HepG2 (cell line): ENCODE measurements around the gene PTPN22. TPM values are rescaled to one million over a fixed set of nuclear protein-coding genes. Genes with fewer than 3 reads are reported as not detected.

Source experiments
- ATAC-seq: fragments of 200-7000 bp; cut with Tn5 transposase; 3 replicates; pipeline ENCODE4 v1.9.1; 2020; ENCODE audit warnings: mild to moderate bottlenecking, moderate library complexity
- BruUV-seq: library from RNA; stranded (reverse); fragments of 400-500 nt; replicated peaks from 2 replicates; lab custom pipeline; 2021; lab: Mats Ljungman, UMichigan
- CTCF ChIA-PET: fragments of 300-600 bp; formaldehyde crosslinking; extraction: SDS; loops from one replicate; lab custom pipeline; 2021; ENCODE audit warnings: low total read pairs, inconsistent platforms, low intra/inter-chr PET ratio; lab: Yijun Ruan, JAX
- POLR2A ChIA-PET: fragments of 350-600 bp; sonication (Branson Sonifier 250); formaldehyde crosslinking; loops from one replicate; lab custom pipeline; 2020; ENCODE audit warnings: antibody characterized with exemption, inconsistent platforms; lab: Yijun Ruan, JAX
- DNase-seq: peaks from one replicate; pipeline ENCODE4 v3.0.0-alpha.2; 2015; ENCODE audit warnings: low spot score
- FAIRE-seq: peaks from 3 replicates; lab custom pipeline; 2011; peaks lifted over from hg19 to GRCh38; lab: Jason Lieb, UNC
- H2AFZ ChIP-seq: one replicate; pipeline ENCODE4 v1.6.1; 2011; ENCODE audit warnings: low read length, inconsistent platforms
- H3K27ac ChIP-seq: fragments of 300-600 bp; 3 replicates; pipeline ENCODE4 v1.8.0; 2011; ENCODE audit warnings: mixed run types, mild to moderate bottlenecking, mixed read lengths, low read length, inconsistent platforms; ENCODE audit not compliant: insufficient read depth; ENCODE audit errors: extremely low read length
- H3K27me3 ChIP-seq, 2 experiments: fragments of 200-600 bp in 1 of 2; 2 replicates in 1 of 2; 3 replicates in 1 of 2; pipeline versions ENCODE4 v1.6.0 to v1.8.0; 2011; ENCODE audit warnings: low read length in 2 of 2, mild to moderate bottlenecking in 2 of 2, moderate library complexity in 2 of 2, inconsistent platforms in 1 of 2; ENCODE audit not compliant: insufficient read depth in 2 of 2, control insufficient read depth in 1 of 2
- H3K36me3 ChIP-seq, 2 experiments: fragments of 200-600 bp in 1 of 2; replicated peaks in 1 of 2; 2 replicates in 1 of 2; 3 replicates in 1 of 2; pipeline versions ENCODE4 v1.5.1 to v1.8.0; 2011; ENCODE audit warnings: low read length in 2 of 2, inconsistent platforms in 1 of 2; ENCODE audit not compliant: insufficient read depth in 2 of 2, control insufficient read depth in 1 of 2
- H3K4me1 ChIP-seq: 2 replicates; pipeline ENCODE4 v1.5.1; 2012; ENCODE audit warnings: low read length, inconsistent platforms; ENCODE audit not compliant: insufficient read depth
- H3K4me2 ChIP-seq: 2 replicates; pipeline ENCODE4 v1.6.0; 2011; ENCODE audit warnings: low read depth, low read length, inconsistent platforms
- H3K4me3 ChIP-seq, 3 experiments: fragments of 200-600 bp in 1 of 3; sonication (generic), shearing (Covaris generic) in 1 of 3; replicated peaks in 1 of 3; 2 replicates each; pipeline ENCODE4 v1.5.1; 2011 to 2016; ENCODE audit warnings: low read length in 3 of 3, inconsistent platforms in 2 of 3, low read depth in 2 of 3, mild to moderate bottlenecking in 2 of 3, control low read depth in 1 of 3, mixed read lengths in 1 of 3; ENCODE audit not compliant: insufficient read depth in 1 of 3
- H3K79me2 ChIP-seq: one replicate; pipeline ENCODE4 v1.6.1; 2011; ENCODE audit warnings: low read length, inconsistent platforms; ENCODE audit not compliant: insufficient read depth
- H3K9ac ChIP-seq: 2 replicates; pipeline ENCODE4 v1.6.0; 2011; ENCODE audit warnings: mild to moderate bottlenecking, low read depth, low read length, inconsistent platforms; ENCODE audit not compliant: insufficient read depth
- H3K9me3 ChIP-seq: 2 replicates; pipeline ENCODE4 v1.5.1; 2012; ENCODE audit warnings: mild to moderate bottlenecking, low read length
- H4K20me1 ChIP-seq: 2 replicates; pipeline ENCODE4 v1.6.0; 2011; ENCODE audit warnings: inconsistent platforms, mild to moderate bottlenecking, low read length, moderate library complexity; ENCODE audit not compliant: insufficient read depth
- CC2D1A ChIP-seq: sonication (generic); formaldehyde crosslinking; IDR thresholded peaks from 2 replicates; pipeline ENCODE4 v1.8.1; 2023; ENCODE audit warnings: mild to moderate bottlenecking, missing genetic modification reagents
- HMGXB4 ChIP-seq, 2 experiments: sonication (generic) in 1 of 2; formaldehyde crosslinking in 1 of 2; IDR thresholded peaks; 2 replicates each; pipeline versions ENCODE4 v1.4.0 to v1.6.1; 2018 to 2020; ENCODE audit warnings: missing genetic modification reagents in 2 of 2, borderline replicate concordance in 1 of 2, low read depth in 1 of 2, mild to moderate bottlenecking in 1 of 2, missing biosample characterization in 1 of 2
- THYN1 ChIP-seq: sonication (generic); formaldehyde crosslinking; IDR thresholded peaks from 2 replicates; pipeline ENCODE4 v1.8.1; 2023; ENCODE audit warnings: low read depth, mild to moderate bottlenecking, moderate library complexity, missing genetic modification reagents, borderline replicate concordance
- ZNF329 ChIP-seq: sonication (generic); formaldehyde crosslinking; IDR thresholded peaks from 2 replicates; pipeline ENCODE4 v1.9.0; 2021; ENCODE audit warnings: low read depth, mild to moderate bottlenecking, missing genetic modification reagents
- ZNF564 ChIP-seq: sonication (generic); formaldehyde crosslinking; IDR thresholded peaks from 2 replicates; pipeline ENCODE4 v1.8.1; 2023; ENCODE audit warnings: mild to moderate bottlenecking, missing genetic modification reagents
- ZSCAN9 ChIP-seq: IDR thresholded peaks from 2 replicates; pipeline ENCODE4 v1.6.1; 2016; ENCODE audit warnings: borderline replicate concordance
- WGBS: methylation state at CpG from one replicate; pipeline ENCODE4 v1.1.6; 2017; ENCODE audit warnings: low lambda C conversion rate; 5-methylcytosine and 5-hydroxymethylcytosine counted together
- in situ Hi-C: cut with HindIII; loops from 2 replicates; pipeline ENCODE4 v1.10.0; 2017; ENCODE audit warnings: low pct_unique_long_range_greater_than_20kb; ENCODE audit not compliant: extremely low pct_ligation_motif_present
- intact Hi-C: fragments of 100-400 bp; cut with micrococcal nuclease; formaldehyde crosslinking; loops from one replicate; pipeline ENCODE4 v1.10.0; 2022; ENCODE audit not compliant: unreplicated experiment
- polyA plus RNA-seq, 8 experiments: library from polyadenylated mRNA; depleted of rRNA in 3 of 8; stranded (reverse) in 7 of 8; unstranded in 1 of 8; fragments of >200 nt; fragmentation: Illumina TruSeq in 4 of 8; extraction: Trizol in 4 of 8; gene quantifications; 2 replicates each; pipeline versions ENCODE4 v1.2.1 to v1.2.3, GENCODE V29; 2011 to 2016; ENCODE audit warnings: low read depth in 4 of 8, missing spikeins in 1 of 8, mixed read lengths in 1 of 8; ENCODE audit not compliant: insufficient read depth in 1 of 8
- total RNA-seq, 5 experiments: library from RNA; depleted of rRNA; stranded (reverse); fragments of >200 nt; fragmentation: Illumina TruSeq; extraction: Trizol; gene quantifications; 2 replicates each; pipeline ENCODE4 v1.2.3, GENCODE V29; 2016; ENCODE audit warnings: low read depth in 1 of 5
- TF ChIP-seq, protein P1 (sequence below): sonication (generic); formaldehyde crosslinking; IDR thresholded peaks from 2 replicates; pipeline ENCODE4 v1.5.0; 2020; ENCODE audit warnings: mild to moderate bottlenecking, low read depth, missing genetic modification reagents, borderline replicate concordance
- TF ChIP-seq, protein P2 (sequence below): sonication (generic); formaldehyde crosslinking; IDR thresholded peaks from 2 replicates; pipeline ENCODE4 v1.9.0; 2021; ENCODE audit warnings: missing genetic modification reagents, mild to moderate bottlenecking, borderline replicate concordance

PTPN22 gene
- total and polyA plus RNA-seq, 2 of the 13 experiments (the other 11 are each of a cell fraction or from before 2014, with no cell fraction given), result not detected

GRCh38 chr1:113802367-113803007 lies 69.0 kb downstream of the PTPN22 start (continued):
- no peak for TF ChIP-seq HMGXB4 (CRISPR knock-in tag; IDR thresholded peaks at IDR 0.05; ENCODE audit: borderline replicate concordance in 1 of 2, low read depth in 1 of 2)

DNA sequence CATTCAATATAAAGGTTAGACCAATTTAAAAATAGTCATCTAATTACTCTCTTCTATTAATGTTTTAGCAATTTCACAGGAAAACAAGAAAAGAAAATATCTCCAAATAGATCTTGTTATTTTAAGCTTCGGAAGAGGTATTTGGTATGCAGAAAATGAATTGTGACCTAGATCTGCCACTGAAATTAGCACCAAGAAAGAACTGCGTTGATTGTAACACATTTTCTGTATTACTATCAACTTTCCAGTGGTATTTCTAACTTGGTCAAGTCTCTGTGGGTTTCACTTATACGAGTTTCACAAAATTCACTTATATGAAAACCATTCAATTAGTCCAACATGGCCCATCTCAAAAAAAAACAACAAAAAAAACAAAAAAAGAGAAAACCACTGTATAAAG lies 71.0 kb downstream of the PTPN22 start:
- 95% methylated on average over 3 of the region's 3 CpGs for WGBS
- TF ChIP-seq ZSCAN9 (CRISPR knock-in tag), result no peak
- CTCF ChIA-PET, result no interaction called here
- ATAC-seq, result no peak
- Histone ChIP-seq H3K79me2 (peaks cover 72% of the 10 kb centered on the region), H3K4me1 (peaks cover 39% of the 10 kb centered on the region), H3K36me3 (peaks cover 0 to 22% of the 10 kb centered on the region in 2 experiments; a peak in 3 of 5 replicates), H2AFZ (no peak overlapping the region), H3K4me2 (no peak overlapping the region), H3K27me3 (no peaks in the 10 kb centered on the region), H3K27ac (no peak overlapping the region), H3K9ac (no peak overlapping the region), H3K9me3 (no peaks in the 10 kb centered on the region), H3K4me3 (no peak overlapping the region), H4K20me1 (peaks cover 14% of the 10 kb centered on the region)
- DNase-seq, result no peak
- in situ Hi-C loops, result no loop called here
- no TSS peak for BruUV-seq
- no peak for FAIRE-seq
- POLR2A ChIA-PET, result no interaction called here
- intact Hi-C loops, result no loop called here

- no peak for ATAC-seq
Measured at GRCh38 chr1:113797472-113797871, 74.0 kb downstream of the PTPN22 start.

More at GRCh38 chr1:113797472-113797871, 74.0 kb downstream of the PTPN22 start:
- Histone ChIP-seq H4K20me1 (peaks cover 9% of the 10 kb centered on the region), H3K4me1 (peaks cover 9% of the 10 kb centered on the region), H3K4me2 (no peak overlapping the region), H3K9ac (no peak overlapping the region), H3K36me3 (peaks cover 5 to 44% of the 10 kb centered on the region in 2 experiments), H3K9me3 (no peaks in the 10 kb centered on the region), H3K27ac (no peak overlapping the region), H3K27me3 (no peaks in the 10 kb centered on the region), H3K4me3 (no peak overlapping the region), H3K79me2 (peaks cover 51% of the 10 kb centered on the region), H2AFZ (no peak overlapping the region)
- DNase-seq (no peak), FAIRE-seq (no peak)
- intact Hi-C loops, result no loop called here
- BruUV-seq, result no TSS peak
- CTCF ChIA-PET, result no interaction called here
- POLR2A ChIA-PET, result no interaction called here
- 89% methylated on average over 4 of the region's 4 CpGs for WGBS
- in situ Hi-C loops, result loop anchor here (5.0 kb wide), 1 partner anchor 35 kb away; no protein-coding TSS in a partner anchor
- TF ChIP-seq ZNF564 (no peak), ZNF329 (CRISPR knock-in tag) (no peak), CC2D1A (CRISPR knock-in tag) (no peak), THYN1 (CRISPR knock-in tag) (no peak)
- TF ChIP-seq, protein P1, sequence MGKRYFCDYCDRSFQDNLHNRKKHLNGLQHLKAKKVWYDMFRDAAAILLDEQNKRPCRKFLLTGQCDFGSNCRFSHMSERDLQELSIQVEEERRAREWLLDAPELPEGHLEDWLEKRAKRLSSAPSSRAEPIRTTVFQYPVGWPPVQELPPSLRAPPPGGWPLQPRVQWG (CRISPR knock-in tag), result no peak
- TF ChIP-seq, protein P2, sequence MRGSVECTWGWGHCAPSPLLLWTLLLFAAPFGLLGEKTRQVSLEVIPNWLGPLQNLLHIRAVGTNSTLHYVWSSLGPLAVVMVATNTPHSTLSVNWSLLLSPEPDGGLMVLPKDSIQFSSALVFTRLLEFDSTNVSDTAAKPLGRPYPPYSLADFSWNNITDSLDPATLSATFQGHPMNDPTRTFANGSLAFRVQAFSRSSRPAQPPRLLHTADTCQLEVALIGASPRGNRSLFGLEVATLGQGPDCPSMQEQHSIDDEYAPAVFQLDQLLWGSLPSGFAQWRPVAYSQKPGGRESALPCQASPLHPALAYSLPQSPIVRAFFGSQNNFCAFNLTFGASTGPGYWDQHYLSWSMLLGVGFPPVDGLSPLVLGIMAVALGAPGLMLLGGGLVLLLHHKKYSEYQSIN (CRISPR knock-in tag), result no peak
